Measurements from ENCODE around the gene ARFIP2.

DNA sequence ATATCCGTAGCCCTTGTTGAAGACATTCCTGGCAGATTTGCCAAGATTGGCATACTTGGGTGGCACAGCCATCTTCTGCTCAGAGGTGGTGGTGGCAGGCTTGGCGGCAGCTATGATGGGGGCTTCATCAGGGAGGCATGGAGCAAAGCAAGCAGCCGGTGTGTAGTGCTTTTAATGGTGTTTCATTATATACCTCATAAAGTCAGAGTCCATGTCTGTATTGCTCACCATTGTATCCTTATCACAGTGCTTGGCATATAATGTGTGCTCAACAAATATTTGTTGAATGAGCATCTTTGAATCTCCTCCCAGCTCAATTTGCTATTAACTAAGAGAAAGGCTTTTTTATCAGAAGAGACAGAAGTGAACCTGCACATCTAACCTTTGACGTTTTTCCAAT, 8.2 kb upstream of the ARFIP2 start:
- TF ChIP-seq, protein P1, sequence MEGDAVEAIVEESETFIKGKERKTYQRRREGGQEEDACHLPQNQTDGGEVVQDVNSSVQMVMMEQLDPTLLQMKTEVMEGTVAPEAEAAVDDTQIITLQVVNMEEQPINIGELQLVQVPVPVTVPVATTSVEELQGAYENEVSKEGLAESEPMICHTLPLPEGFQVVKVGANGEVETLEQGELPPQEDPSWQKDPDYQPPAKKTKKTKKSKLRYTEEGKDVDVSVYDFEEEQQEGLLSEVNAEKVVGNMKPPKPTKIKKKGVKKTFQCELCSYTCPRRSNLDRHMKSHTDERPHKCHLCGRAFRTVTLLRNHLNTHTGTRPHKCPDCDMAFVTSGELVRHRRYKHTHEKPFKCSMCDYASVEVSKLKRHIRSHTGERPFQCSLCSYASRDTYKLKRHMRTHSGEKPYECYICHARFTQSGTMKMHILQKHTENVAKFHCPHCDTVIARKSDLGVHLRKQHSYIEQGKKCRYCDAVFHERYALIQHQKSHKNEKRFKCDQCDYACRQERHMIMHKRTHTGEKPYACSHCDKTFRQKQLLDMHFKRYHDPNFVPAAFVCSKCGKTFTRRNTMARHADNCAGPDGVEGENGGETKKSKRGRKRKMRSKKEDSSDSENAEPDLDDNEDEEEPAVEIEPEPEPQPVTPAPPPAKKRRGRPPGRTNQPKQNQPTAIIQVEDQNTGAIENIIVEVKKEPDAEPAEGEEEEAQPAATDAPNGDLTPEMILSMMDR (IDR thresholded peaks at IDR 0.05): no peak
- TF ChIP-seq POLR2A (IDR thresholded peaks at IDR 0.05): no peak
- TF ChIP-seq POLR2AphosphoS5 (IDR thresholded peaks at IDR 0.05; ENCODE audit: insufficient read depth in 1 of 2, low read depth in 1 of 2): no peak
